ENCODE results near the gene SORCS3.

The SORCS3 gene

DNA sequence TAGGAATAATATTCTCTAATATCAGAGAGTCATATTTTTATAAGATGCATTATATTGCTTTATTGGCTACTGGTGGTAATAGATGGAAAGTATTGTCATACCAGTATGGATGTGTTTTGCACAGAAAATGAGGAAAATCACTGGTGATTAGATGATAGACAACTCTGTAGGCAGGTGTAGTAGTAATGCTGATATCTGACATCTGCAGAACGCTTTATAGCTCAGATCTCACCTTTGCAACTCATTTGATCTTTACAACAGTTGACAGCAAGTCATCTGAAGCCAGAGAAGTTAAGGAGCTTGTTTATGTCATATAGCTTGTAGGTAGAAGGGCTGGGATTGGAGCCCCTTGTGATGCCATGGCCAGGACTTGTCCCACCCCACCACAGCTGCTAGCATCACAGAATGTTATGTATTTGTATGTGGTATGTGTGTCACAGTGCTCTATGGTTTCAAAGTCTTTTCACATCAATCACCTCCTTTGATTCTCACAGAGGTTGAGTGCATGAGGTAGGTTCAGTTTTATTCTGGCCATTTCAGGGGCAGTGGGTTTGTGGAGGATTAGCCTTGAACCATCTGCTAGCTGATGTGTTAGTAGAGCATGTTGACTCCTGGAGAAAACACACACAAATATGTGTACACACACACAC is 140.0 kb downstream of the SORCS3 start:
- H3K36me3 ChIP-seq, result no peaks in the 10 kb centered on the region
- H3K9me3 ChIP-seq (ENCODE audit: severe bottlenecking), result no peaks in the 10 kb centered on the region
- DNase-seq, result peak; percentile 14
- H3K27me3 ChIP-seq (ENCODE audit: insufficient read depth, low read depth, severe bottlenecking), result no peaks in the 10 kb centered on the region
- no peak overlapping the region for H3K27ac ChIP-seq
- H3K4me3 ChIP-seq (ENCODE audit: low read depth, low read length), result no peak overlapping the region
- TF ChIP-seq, protein P1, sequence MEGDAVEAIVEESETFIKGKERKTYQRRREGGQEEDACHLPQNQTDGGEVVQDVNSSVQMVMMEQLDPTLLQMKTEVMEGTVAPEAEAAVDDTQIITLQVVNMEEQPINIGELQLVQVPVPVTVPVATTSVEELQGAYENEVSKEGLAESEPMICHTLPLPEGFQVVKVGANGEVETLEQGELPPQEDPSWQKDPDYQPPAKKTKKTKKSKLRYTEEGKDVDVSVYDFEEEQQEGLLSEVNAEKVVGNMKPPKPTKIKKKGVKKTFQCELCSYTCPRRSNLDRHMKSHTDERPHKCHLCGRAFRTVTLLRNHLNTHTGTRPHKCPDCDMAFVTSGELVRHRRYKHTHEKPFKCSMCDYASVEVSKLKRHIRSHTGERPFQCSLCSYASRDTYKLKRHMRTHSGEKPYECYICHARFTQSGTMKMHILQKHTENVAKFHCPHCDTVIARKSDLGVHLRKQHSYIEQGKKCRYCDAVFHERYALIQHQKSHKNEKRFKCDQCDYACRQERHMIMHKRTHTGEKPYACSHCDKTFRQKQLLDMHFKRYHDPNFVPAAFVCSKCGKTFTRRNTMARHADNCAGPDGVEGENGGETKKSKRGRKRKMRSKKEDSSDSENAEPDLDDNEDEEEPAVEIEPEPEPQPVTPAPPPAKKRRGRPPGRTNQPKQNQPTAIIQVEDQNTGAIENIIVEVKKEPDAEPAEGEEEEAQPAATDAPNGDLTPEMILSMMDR (IDR thresholded peaks at IDR 0.05; ENCODE audit: low read depth, low read length), result no peak

DNA sequence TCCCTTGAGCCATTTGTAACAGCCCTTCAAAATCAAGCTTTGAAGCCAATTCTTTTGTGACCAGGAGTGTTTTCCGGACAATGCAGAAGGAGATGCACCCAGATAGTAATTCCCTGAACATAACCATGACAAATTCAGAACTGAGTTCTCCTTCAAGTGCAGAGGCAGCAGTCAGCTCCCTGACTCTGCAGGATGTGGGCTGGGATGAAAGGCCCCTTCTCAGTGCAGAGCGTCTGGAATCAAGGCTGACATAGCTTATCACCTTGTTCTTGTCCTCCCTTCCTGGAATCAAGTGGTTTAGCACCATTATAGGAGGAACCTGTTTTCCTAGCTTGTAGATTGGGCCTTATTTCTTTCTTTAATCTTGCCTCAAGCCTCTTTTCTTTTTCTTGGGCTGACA is 143.4 kb downstream of the SORCS3 start:
- Histone ChIP-seq H3K9me3 (ENCODE audit: severe bottlenecking) (no peaks in the 10 kb centered on the region), H3K36me3 (no peaks in the 10 kb centered on the region), H3K27ac (no peak overlapping the region), H3K27me3 (ENCODE audit: insufficient read depth, low read depth, severe bottlenecking) (no peaks in the 10 kb centered on the region), H3K4me3 (ENCODE audit: low read depth, low read length) (no peak overlapping the region)
- TF ChIP-seq, protein P1 (IDR thresholded peaks at IDR 0.05; ENCODE audit: low read depth, low read length), result no peak
- DNase-seq, result no peak

DNA sequence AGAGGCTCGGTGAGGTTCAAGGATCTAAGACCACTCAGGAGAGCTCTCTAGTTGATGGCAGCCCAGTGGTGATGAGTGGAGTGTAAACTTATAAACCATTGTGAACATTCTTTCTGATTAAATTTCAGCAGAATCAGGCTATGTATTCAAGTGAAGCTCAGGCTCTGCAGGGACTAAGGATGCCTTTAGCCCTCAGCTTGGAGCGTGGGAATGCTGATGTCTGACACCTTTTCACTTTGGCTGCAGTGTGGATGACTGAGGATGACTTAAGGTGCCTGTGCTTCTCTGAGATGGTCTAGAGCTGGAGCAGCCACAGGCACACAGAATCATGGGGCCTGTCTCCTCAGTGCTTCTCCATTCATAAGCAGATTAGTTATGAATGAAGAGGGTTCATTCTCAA is 150.4 kb downstream of the SORCS3 start:
- TF ChIP-seq, protein P1 (IDR thresholded peaks at IDR 0.05; ENCODE audit: low read depth, low read length), result no peak
- Histone ChIP-seq H3K36me3 (no peaks in the 10 kb centered on the region), H3K27ac (no peak overlapping the region), H3K4me3 (ENCODE audit: low read depth, low read length) (no peak overlapping the region), H3K27me3 (ENCODE audit: insufficient read depth, low read depth, severe bottlenecking) (no peaks in the 10 kb centered on the region), H3K9me3 (ENCODE audit: severe bottlenecking) (no peaks in the 10 kb centered on the region)
- no peak for DNase-seq

DNA sequence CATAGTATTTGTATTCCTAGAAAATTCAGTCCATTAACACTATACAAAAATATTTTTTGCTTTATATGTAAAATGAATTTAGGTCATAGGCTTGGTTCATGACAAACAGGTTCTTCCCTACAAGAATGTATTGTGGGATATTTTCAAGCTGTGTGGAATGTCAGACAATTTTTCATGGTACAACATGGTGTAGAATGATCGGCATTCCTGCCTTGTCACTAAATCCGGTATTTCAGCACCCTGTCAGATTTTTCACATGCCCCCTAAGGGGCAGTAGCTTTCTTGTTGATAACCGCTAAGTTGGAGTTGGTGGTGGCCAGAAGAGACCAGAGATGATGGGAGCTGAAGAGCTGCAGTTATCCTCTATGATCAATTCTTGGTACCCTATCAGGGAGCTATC is 154.3 kb downstream of the SORCS3 start:
- H3K27me3 ChIP-seq (ENCODE audit: insufficient read depth, low read depth, severe bottlenecking), result no peaks in the 10 kb centered on the region
- no peaks in the 10 kb centered on the region for H3K9me3 ChIP-seq (ENCODE audit: severe bottlenecking)
- TF ChIP-seq, protein P1 (IDR thresholded peaks at IDR 0.05; ENCODE audit: low read depth, low read length), result no peak
- H3K36me3 ChIP-seq, result no peaks in the 10 kb centered on the region
- no peak overlapping the region for H3K27ac ChIP-seq
- no peak for DNase-seq
- H3K4me3 ChIP-seq (ENCODE audit: low read depth, low read length), result no peak overlapping the region

DNA sequence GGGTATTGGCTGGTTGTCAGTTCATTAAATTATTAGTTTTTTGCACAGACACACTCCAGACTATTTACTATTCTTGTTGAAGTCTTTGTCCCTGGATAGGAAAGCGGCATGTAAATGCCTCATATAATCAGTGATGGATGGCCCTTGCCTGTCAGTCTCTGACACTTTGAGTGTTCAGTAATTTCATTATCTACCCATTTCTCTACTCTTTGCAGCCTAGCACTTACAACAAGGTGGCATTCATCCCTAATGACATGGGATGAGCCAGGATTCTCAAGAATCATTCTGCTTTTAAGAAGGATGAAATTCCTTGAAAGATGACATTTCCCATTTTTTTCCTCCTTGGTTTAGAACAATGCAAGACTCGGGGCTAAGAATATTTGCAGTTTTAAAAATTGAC is 155.7 kb downstream of the SORCS3 start:
- Histone ChIP-seq H3K4me3 (ENCODE audit: low read depth, low read length) (no peak overlapping the region), H3K9me3 (ENCODE audit: severe bottlenecking) (no peaks in the 10 kb centered on the region), H3K27me3 (ENCODE audit: insufficient read depth, low read depth, severe bottlenecking) (no peaks in the 10 kb centered on the region), H3K36me3 (no peaks in the 10 kb centered on the region), H3K27ac (no peak overlapping the region)
- DNase-seq, result no peak
- TF ChIP-seq, protein P1 (IDR thresholded peaks at IDR 0.05; ENCODE audit: low read depth, low read length), result no peak

DNA sequence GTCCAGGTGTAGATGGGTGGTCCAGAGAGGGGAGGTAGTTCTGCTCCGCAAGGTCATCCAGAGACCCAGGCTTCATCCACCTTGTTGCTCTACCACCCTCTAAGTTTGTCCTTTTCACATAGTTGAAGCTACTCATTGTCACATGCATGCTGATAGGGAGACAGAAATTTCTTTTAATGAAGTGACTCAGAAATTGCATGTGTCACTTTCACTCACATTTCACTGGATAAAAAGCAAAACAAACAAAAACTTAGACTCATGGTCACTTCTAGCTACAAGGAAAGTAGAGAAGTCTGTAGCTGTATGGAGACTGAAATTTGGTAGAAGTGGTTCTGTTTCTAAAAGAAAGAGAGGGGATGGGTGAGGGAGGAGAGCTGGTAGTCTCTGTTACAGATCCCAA is 161.9 kb downstream of the SORCS3 start:
- Histone ChIP-seq H3K36me3 (no peaks in the 10 kb centered on the region), H3K9me3 (ENCODE audit: severe bottlenecking) (no peaks in the 10 kb centered on the region), H3K27me3 (ENCODE audit: insufficient read depth, low read depth, severe bottlenecking) (no peaks in the 10 kb centered on the region), H3K4me3 (ENCODE audit: low read depth, low read length) (no peak overlapping the region), H3K27ac (no peak overlapping the region)
- TF ChIP-seq, protein P1 (IDR thresholded peaks at IDR 0.05; ENCODE audit: low read depth, low read length), result no peak
- no peak for DNase-seq

Data from WERI-Rb-1 (cell line).